ENCODE results near the gene METTL13. TPM values are rescaled to one million over a fixed set of nuclear protein-coding genes. Genes with fewer than 3 reads are reported as not detected.

The METTL13 gene
- total RNA-seq, 2 donors from 2014 or later: 19.9 to 42.7 TPM

DNA sequence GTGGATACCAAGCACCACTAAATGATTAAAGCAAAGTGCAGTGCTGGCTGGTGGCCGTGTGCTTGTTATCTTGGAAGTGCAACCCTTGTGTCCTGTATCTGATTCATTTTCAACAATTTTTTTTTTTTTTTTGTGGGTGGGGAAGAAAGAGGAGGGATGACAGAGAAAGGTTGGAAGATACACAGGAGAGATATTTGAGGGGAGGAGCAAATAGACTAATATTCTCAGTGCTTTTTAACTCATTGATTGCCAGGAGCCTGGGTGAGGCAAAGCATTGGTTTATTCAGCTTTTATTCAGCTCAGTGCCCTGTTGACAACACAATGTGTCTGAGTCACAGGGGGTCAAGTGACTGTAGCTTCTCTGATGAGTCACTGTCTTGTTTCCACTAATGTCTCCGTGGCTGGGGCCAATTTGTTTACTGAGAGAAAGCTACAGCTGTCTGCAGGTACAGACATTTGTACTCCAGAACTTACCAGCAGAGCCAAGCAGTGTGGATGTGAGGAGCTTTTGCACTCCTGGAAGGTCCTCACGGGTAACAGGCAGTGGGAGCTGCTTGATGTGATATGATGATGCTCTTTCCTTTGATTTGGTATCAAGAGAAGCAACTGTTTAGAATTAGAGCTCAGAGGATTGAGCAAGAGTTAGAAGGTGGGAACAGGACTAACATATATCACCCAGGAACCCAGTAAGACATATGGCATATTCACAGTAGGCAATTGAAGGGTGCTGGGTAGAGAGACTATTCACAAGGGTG is 36.2 kb downstream of the METTL13 start:
- Histone ChIP-seq H3K4me1 (no peaks in the 10 kb centered on the region), H3K27ac (no peak overlapping the region), H3K27me3 (no peaks in the 10 kb centered on the region), H3K9ac (ENCODE audit: low read depth in 2 of 2, low read length in 2 of 2) (no peak overlapping the region), H3K9me3 (no peaks in the 10 kb centered on the region), H3K36me3 (no peaks in the 10 kb centered on the region), H3K4me3 (no peak overlapping the region)
- intact Hi-C loops (cut with DNase I): no loop called here
- TF ChIP-seq, protein P1, sequence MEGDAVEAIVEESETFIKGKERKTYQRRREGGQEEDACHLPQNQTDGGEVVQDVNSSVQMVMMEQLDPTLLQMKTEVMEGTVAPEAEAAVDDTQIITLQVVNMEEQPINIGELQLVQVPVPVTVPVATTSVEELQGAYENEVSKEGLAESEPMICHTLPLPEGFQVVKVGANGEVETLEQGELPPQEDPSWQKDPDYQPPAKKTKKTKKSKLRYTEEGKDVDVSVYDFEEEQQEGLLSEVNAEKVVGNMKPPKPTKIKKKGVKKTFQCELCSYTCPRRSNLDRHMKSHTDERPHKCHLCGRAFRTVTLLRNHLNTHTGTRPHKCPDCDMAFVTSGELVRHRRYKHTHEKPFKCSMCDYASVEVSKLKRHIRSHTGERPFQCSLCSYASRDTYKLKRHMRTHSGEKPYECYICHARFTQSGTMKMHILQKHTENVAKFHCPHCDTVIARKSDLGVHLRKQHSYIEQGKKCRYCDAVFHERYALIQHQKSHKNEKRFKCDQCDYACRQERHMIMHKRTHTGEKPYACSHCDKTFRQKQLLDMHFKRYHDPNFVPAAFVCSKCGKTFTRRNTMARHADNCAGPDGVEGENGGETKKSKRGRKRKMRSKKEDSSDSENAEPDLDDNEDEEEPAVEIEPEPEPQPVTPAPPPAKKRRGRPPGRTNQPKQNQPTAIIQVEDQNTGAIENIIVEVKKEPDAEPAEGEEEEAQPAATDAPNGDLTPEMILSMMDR (IDR thresholded peaks at IDR 0.05): no peak
- DNase-seq: no peak

DNA sequence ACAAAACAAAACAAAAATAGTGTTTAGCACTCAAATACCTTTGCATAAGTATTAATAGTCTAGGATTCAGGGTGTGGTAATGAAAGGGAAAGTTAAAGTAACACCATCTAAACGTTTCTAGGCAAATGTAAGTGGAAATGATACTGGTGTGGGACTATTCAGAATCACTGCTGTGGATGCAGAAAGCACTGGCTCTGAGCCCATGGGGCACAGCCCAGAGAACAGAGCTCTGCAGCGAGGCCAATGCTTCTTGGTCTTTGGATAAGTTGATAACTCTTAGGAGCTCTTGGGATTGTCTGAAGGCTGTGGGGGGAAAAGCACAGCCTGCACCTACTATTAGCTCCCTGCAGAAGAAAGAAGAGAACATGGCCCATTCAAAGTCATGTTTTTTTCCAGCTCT is 38.5 kb downstream of the METTL13 start:
- Histone ChIP-seq H3K9ac (ENCODE audit: low read depth in 2 of 2, low read length in 2 of 2) (no peak overlapping the region), H3K9me3 (no peaks in the 10 kb centered on the region), H3K4me1 (no peaks in the 10 kb centered on the region), H3K27me3 (no peaks in the 10 kb centered on the region), H3K27ac (no peak overlapping the region), H3K4me3 (no peak overlapping the region), H3K36me3 (no peaks in the 10 kb centered on the region)
- TF ChIP-seq, protein P1 (IDR thresholded peaks at IDR 0.05): no peak
- DNase-seq: no peak
- intact Hi-C loops (cut with DNase I): no loop called here

DNA sequence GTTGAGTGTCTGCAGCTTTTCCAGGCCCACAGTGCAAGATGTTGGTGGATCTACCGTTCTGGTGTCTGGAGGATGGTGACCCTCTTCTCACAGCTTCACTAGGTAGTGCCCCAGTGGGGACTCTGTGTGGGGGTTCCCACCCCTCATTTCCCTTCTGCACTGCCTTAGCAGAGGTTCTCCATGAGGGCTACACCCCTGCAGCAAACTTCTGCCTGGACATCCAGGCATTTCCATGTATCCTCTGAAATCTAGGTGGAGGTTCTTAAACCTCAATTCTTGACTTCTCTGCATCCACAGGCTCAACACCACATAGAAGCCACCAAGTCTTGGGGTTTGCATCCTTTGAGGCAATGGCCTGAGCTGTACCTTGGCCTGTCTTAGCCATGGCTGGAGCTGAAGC is 45.5 kb downstream of the METTL13 start:
- H3K4me3 ChIP-seq: no peak overlapping the region
- intact Hi-C loops (cut with DNase I): no loop called here
- DNase-seq: no peak
- no peaks in the 10 kb centered on the region for H3K4me1 ChIP-seq
- no peaks in the 10 kb centered on the region for H3K36me3 ChIP-seq
- TF ChIP-seq, protein P1 (IDR thresholded peaks at IDR 0.05): no peak
- no peaks in the 10 kb centered on the region for H3K9me3 ChIP-seq
- H3K27me3 ChIP-seq: no peaks in the 10 kb centered on the region
- H3K9ac ChIP-seq (ENCODE audit: low read depth in 2 of 2, low read length in 2 of 2): no peak overlapping the region
- H3K27ac ChIP-seq: no peak overlapping the region

DNA sequence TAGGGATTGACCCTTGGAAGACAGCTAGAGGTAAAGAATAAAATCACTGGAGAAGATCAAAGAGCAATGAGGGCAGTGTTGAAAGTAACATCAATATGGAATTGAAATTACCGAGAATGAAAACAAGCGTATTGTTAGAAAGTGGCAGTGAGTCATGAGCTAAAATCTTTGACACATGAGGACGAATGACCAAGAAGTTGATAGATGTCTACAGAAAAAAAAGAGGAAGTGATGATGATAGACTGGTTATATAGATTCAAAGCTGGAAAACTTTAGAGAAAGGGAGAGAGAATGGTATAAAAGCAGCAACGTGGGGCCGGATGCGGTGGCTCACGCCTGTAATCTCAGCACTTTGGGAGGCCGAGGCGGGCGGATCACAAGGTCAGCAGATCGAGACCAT is 47.3 kb downstream of the METTL13 start:
- intact Hi-C loops (cut with DNase I): no loop called here
- H3K4me1 ChIP-seq: no peaks in the 10 kb centered on the region

DNA sequence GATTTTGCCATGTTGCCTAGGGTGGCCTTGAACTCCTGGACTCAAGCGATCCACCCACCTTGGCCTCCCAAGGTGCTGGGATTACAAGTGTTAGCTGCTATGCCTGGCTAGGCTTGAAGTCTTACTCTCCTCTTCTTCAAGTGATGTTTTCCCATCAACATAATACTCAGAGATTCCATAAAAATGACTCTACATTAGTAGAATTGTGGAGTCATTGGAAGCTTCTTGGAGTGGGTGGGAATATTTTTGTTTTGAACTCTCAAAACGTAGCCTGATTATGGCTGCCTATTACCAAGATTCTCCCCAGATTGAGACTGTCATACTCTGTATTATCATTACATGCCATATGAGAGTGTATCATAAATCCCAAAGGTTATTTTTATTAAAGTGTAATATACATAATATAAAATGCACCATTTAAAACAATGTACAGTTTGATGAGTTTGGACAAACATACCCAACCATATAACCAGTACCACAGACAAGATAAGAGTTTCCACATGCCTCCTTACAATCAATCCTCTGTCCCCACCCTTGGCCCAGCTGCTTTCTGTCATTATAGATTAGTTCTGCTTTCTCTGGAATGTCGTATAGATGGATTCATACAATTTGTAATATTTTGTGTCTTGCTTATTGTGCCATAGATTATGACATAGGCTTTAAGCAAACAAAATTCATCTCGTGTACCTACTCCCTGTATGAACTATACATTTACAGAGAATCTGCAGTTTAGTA is 51.8 kb downstream of the METTL13 start:
- no peaks in the 10 kb centered on the region for H3K4me1 ChIP-seq
- no peaks in the 10 kb centered on the region for H3K36me3 ChIP-seq
- no peak overlapping the region for H3K9ac ChIP-seq (ENCODE audit: low read depth in 2 of 2, low read length in 2 of 2)
- no peaks in the 10 kb centered on the region for H3K9me3 ChIP-seq
- DNase-seq: no peak
- TF ChIP-seq, protein P1 (IDR thresholded peaks at IDR 0.05): no peak
- no peak overlapping the region for H3K4me3 ChIP-seq
- intact Hi-C loops (cut with DNase I): no loop called here
- no peaks in the 10 kb centered on the region for H3K27me3 ChIP-seq
- no peak overlapping the region for H3K27ac ChIP-seq

More for the DNA sequence above, 47.3 kb downstream of the METTL13 start:
- H3K9ac ChIP-seq (ENCODE audit: low read depth in 2 of 2, low read length in 2 of 2): no peak overlapping the region
- H3K4me3 ChIP-seq: no peak overlapping the region
- H3K27ac ChIP-seq: no peak overlapping the region
- H3K27me3 ChIP-seq: no peaks in the 10 kb centered on the region
- DNase-seq: no peak
- no peaks in the 10 kb centered on the region for H3K36me3 ChIP-seq
- no peaks in the 10 kb centered on the region for H3K9me3 ChIP-seq
- TF ChIP-seq, protein P1 (IDR thresholded peaks at IDR 0.05): no peak

All from colonic mucosa (tissue), 4 donors.